ENCODE data around the gene EIF2S1. TPM values are rescaled to one million over a fixed set of nuclear protein-coding genes. Genes with fewer than 3 reads are reported as not detected.
A peak's percentile ranks its signal among the peaks of the same experiment; 100 is the strongest.

The EIF2S1 gene
- total RNA-seq, 1 donor, result 139 TPM

GRCh38 chr14:67417633-67418032 lies 57.5 kb downstream of the EIF2S1 start:
- peak; percentile 32 for DNase-seq (ENCODE audit: low read depth)
- no peak for TF ChIP-seq CTCF (IDR thresholded peaks at IDR 0.05; ENCODE audit: insufficient read depth, low read length)
- H3K4me3 ChIP-seq (ENCODE audit: low read depth, low read length), result no peak overlapping the region

GRCh38 chr14:67418401-67419191 lies 58.5 kb downstream of the EIF2S1 start:
- no peak for TF ChIP-seq CTCF (IDR thresholded peaks at IDR 0.05; ENCODE audit: insufficient read depth, low read length)
- peak; percentile 46 for DNase-seq (ENCODE audit: low read depth)

GRCh38 chr14:67420102-67420739 lies 60.1 kb downstream of the EIF2S1 start:
- no peak overlapping the region for H3K4me3 ChIP-seq (ENCODE audit: low read depth, low read length)
- peak; percentile 18 for TF ChIP-seq CTCF (IDR thresholded peaks at IDR 0.05; ENCODE audit: insufficient read depth, low read length)

More at GRCh38 chr14:67418401-67419191, 58.5 kb downstream of the EIF2S1 start:
- H3K4me3 ChIP-seq (ENCODE audit: low read depth, low read length), result no peak overlapping the region

GRCh38 chr14:67421356-67422224 lies 61.5 kb downstream of the EIF2S1 start:
- no peak overlapping the region for H3K4me3 ChIP-seq (ENCODE audit: low read depth, low read length)

More at GRCh38 chr14:67420102-67420739, 60.1 kb downstream of the EIF2S1 start:
- DNase-seq (ENCODE audit: low read depth), result no peak

GRCh38 chr14:67423424-67423823 lies 63.3 kb downstream of the EIF2S1 start:
- TF ChIP-seq CTCF (IDR thresholded peaks at IDR 0.05; ENCODE audit: insufficient read depth, low read length), result no peak
- no peak for DNase-seq (ENCODE audit: low read depth)
- H3K4me3 ChIP-seq (ENCODE audit: low read depth, low read length), result no peak overlapping the region

More at GRCh38 chr14:67421356-67422224, 61.5 kb downstream of the EIF2S1 start:
- no peak for TF ChIP-seq CTCF (IDR thresholded peaks at IDR 0.05; ENCODE audit: insufficient read depth, low read length)
- DNase-seq (ENCODE audit: low read depth), result no peak

- TF ChIP-seq CTCF (IDR thresholded peaks at IDR 0.05; ENCODE audit: insufficient read depth, low read length), result no peak
- H3K4me3 ChIP-seq (ENCODE audit: low read depth, low read length), result no peak overlapping the region
- no peak for DNase-seq (ENCODE audit: low read depth)
Measured at GRCh38 chr14:67424539-67424938, 64.4 kb downstream of the EIF2S1 start.
